Adrenal gland (tissue), 12 donors: ENCODE measurements around the gene SH3GLB2. TPM values are rescaled to one million over a fixed set of nuclear protein-coding genes. Genes with fewer than 3 reads are reported as not detected.
A peak's percentile ranks its signal among the peaks of the same experiment; 100 is the strongest.
"Not testable (repeated sequence)": the region's sequence is repeated elsewhere in the genome, so short reads cannot be mapped to it uniquely, and the experiment has no call there.

Experiments
- DNase-seq, 7 donors: peaks; one replicate each; pipeline ENCODE4 v3.0.0-alpha.2; 2019 to 2020
- H3K27ac ChIP-seq, 5 donors: fragments of 200-600 bp; sonication (generic) in 4 of 5; 1 replicate in 3 of 5; 2 replicates in 2 of 5; pipeline versions ENCODE4 v1.5.1 to v1.8.0; 2016 to 2020; ENCODE audit warnings: mild to moderate bottlenecking in 1 of 5
- H3K27me3 ChIP-seq: fragments of 200-600 bp; 2 replicates; pipeline ENCODE4 v1.8.0; 2021
- H3K36me3 ChIP-seq, 2 donors: fragments of 200-600 bp; replicated peaks in 1 of 2; 1 replicate in 1 of 2; 2 replicates in 1 of 2; pipeline versions ENCODE4 v1.5.1 to v1.8.0; 2018 to 2022
- H3K4me1 ChIP-seq, 2 donors: fragments of 200-600 bp; replicated peaks in 1 of 2; 1 replicate in 1 of 2; 2 replicates in 1 of 2; pipeline versions ENCODE4 v1.5.1 to v1.8.0; 2018 to 2021
- H3K4me3 ChIP-seq, 4 donors: fragments of 200-600 bp; sonication (generic) in 3 of 4; one replicate each; pipeline ENCODE4 v1.5.1; 2016 to 2018
- H3K9me3 ChIP-seq, 3 donors: fragments of 200-600 bp; sonication (generic) in 1 of 3; replicated peaks in 1 of 3; 1 replicate in 2 of 3; 2 replicates in 1 of 3; pipeline versions ENCODE4 v1.5.1 to v1.8.0; 2016 to 2021
- CTCF ChIP-seq, 6 experiments: fragments of 450-650 bp in 4 of 6; fragments of 200-600 bp in 2 of 6; sonication (generic) in 1 of 6; IDR thresholded peaks; 1 replicate in 5 of 6; 2 replicates in 1 of 6; pipeline versions ENCODE4 v1.5.1 to v1.8.0; 2016 to 2021; ENCODE audit warnings: antibody characterized with exemption in 6 of 6, mild to moderate bottlenecking in 2 of 6, moderate library complexity in 1 of 6
- POLR2A ChIP-seq, 2 donors: fragments of 450-650 bp; IDR thresholded peaks; one replicate each; pipeline ENCODE4 v1.6.1; 2017; ENCODE audit warnings: antibody characterized with exemption in 2 of 2, mild to moderate bottlenecking in 2 of 2, moderate library complexity in 1 of 2
- WGBS, 4 donors: extraction: QIAGEN DNeasy Blood & Tissue Kit in 2 of 4; methylation state at CpG; one replicate each; pipeline versions ENCODE4 v1.1.5 to v1.1.7; 2013 to 2017; 5-methylcytosine and 5-hydroxymethylcytosine counted together
- intact Hi-C, 2 donors: fragments of 100-400 bp; cut with DNase I; formaldehyde crosslinking; loops; one replicate each; pipeline versions ENCODE4 v1.14.1 to v1.15.0; 2022 to 2023
- polyA plus RNA-seq, 3 donors: library from polyadenylated mRNA; stranded (reverse); fragments of 200-250 nt in 2 of 3; fragments of 350-450 nt in 1 of 3; fragmentation: Illumina TruSeq in 1 of 3; extraction: RNeasy Lipid Tissue Mini Kit (QIAGEN cat#74804) in 1 of 3; gene quantifications; one replicate each; pipeline ENCODE4 v1.2.3, GENCODE V29; 2013 to 2014
- total RNA-seq, 9 donors: library from RNA; depleted of rRNA in 4 of 9; stranded (reverse); fragments of >200 nt in 4 of 9; fragments of 120-200 nt in 1 of 9; fragmentation: NEBNext Ultra II Directional in 1 of 9; extraction: Animal tissue kit (Norgen Biotek cat#: 25700) in 1 of 9; gene quantifications; one replicate each; pipeline versions ENCODE4 v1.1.0 to v1.2.4, GENCODE V29; 2013 to 2023
- donor health status: healthy with polysubstance abuse.
- donor health status: Bipolar disorder and iron deficiency.
- donor health status: DM: yes; HTN: yes; CAD: no.
- donor health status: DM: no; HTN: no; CAD: no.
- donor health status: DM: no; HTN: no; CAD: no.
- donor health status: DM: yes; HTN: yes; CAD: no.

The SH3GLB2 gene
- total and polyA plus RNA-seq, 12 donors = 26.1 to 301 (median 112) TPM

- Histone ChIP-seq H3K36me3 (peaks cover 0 to 89% of the 10 kb centered on the region in 2 donors), H3K27ac (no peak overlapping the region)
- 48 to 72% (median 64%) methylated on average over 4 of the region's 4 CpGs for WGBS, 4 donors
These were observed 55.2 kb downstream of the SH3GLB2 start for GRCh38 chr9:128972956-128973355.

GRCh38 chr9:128969491-128969890, 58.6 kb downstream of the SH3GLB2 start:
- H3K4me3 ChIP-seq = no peak overlapping the region
- H3K36me3 ChIP-seq = peaks cover 0 to 59% of the 10 kb centered on the region in 2 donors
- no peaks in the 10 kb centered on the region for H3K4me1 ChIP-seq
- H3K27me3 ChIP-seq = no peaks in the 10 kb centered on the region
- no peak for TF ChIP-seq POLR2A (IDR thresholded peaks at IDR 0.05)
- no peak for TF ChIP-seq CTCF (IDR thresholded peaks at IDR 0.05)
- intact Hi-C loops = no loop called here
- H3K27ac ChIP-seq = no peak overlapping the region
- H3K9me3 ChIP-seq = no peaks in the 10 kb centered on the region
- 92 to 96% (median 95%) methylated on average over 5 of the region's 5 CpGs for WGBS, 4 donors
- no peak for DNase-seq

More at GRCh38 chr9:128972956-128973355, 55.2 kb downstream of the SH3GLB2 start:
- peak in 3 of 7 donors; percentile 23 to 30 (median 29) for DNase-seq
- Histone ChIP-seq H3K4me1 (no peaks in the 10 kb centered on the region), H3K27me3 (no peaks in the 10 kb centered on the region), H3K9me3 (no peaks in the 10 kb centered on the region), H3K4me3 (no peak overlapping the region)
- TF ChIP-seq POLR2A (IDR thresholded peaks at IDR 0.05) = no peak
- TF ChIP-seq CTCF (IDR thresholded peaks at IDR 0.05) = no peak
- intact Hi-C loops = no loop called here

- H3K27ac ChIP-seq, intact Hi-C loops, H3K9me3 ChIP-seq, H3K4me1 ChIP-seq, H3K4me3 ChIP-seq, DNase-seq, H3K27me3 ChIP-seq: not testable (repeated sequence)
- 95 to 97% (median 96%) methylated on average over 9 of the region's 9 CpGs for WGBS, 4 donors
- H3K36me3 ChIP-seq = peaks cover 0 to 71% of the 10 kb centered on the region in 2 donors
These were observed 66.7 kb downstream of the SH3GLB2 start for GRCh38 chr9:128961403-128961802.

Other genes with a start within 250 kb of the SH3GLB2 start
- gene TBC1D13, start 241.1 kb downstream of the SH3GLB2 start, total RNA-seq = 10 to 100 TPM; 15.9 to 72.7 (median 31.7) TPM
- 10 to 100 TPM; 21.2 to 27.1 (median 27.0) TPM for gene TBC1D13, start 241.1 kb downstream of the SH3GLB2 start, polyA plus RNA-seq
- 100 to 1,000 TPM in 1 of 9 donors, 10 to 100 TPM in 8; 15.9 to 113 (median 32.2) TPM for gene ENDOG, start 209.8 kb downstream of the SH3GLB2 start, total RNA-seq
- gene ENDOG, start 209.8 kb downstream of the SH3GLB2 start, polyA plus RNA-seq = 10 to 100 TPM in 2 of 3 donors, 1 to 10 TPM in 1; 4.9 to 39.8 (median 19.1) TPM
- 10 to 100 TPM; 18.5 to 56.3 (median 37.6) TPM for gene SPOUT1, start 198.5 kb downstream of the SH3GLB2 start, total RNA-seq
- 10 to 100 TPM; 20.8 to 51.6 (median 41.1) TPM for gene SPOUT1, start 198.5 kb downstream of the SH3GLB2 start, polyA plus RNA-seq
- 10 to 100 TPM in 1 of 9 donors, 1 to 10 TPM in 8; 3.5 to 10.3 (median 7.7) TPM for gene KYAT1, start 146.4 kb downstream of the SH3GLB2 start, total RNA-seq
- gene KYAT1, start 146.4 kb downstream of the SH3GLB2 start, polyA plus RNA-seq = 1 to 10 TPM; 3.5 to 9.6 (median 5.8) TPM
- 10 to 100 TPM; 10.3 to 88.3 (median 41.0) TPM for gene LRRC8A, start 146.2 kb downstream of the SH3GLB2 start, total RNA-seq
- gene LRRC8A, start 146.2 kb downstream of the SH3GLB2 start, polyA plus RNA-seq = 10 to 100 TPM in 2 of 3 donors, 1 to 10 TPM in 1; 9.0 to 15.7 (median 13.0) TPM
- gene PHYHD1, start 107.3 kb downstream of the SH3GLB2 start, total RNA-seq = 10 to 100 TPM in 8 of 9 donors, 1 to 10 TPM in 1; 9.8 to 56.5 (median 28.1) TPM
- gene PHYHD1, start 107.3 kb downstream of the SH3GLB2 start, polyA plus RNA-seq = 10 to 100 TPM in 2 of 3 donors, 1 to 10 TPM in 1; 9.1 to 86.6 (median 64.9) TPM
- 10 to 100 TPM; 19.6 to 42.3 (median 31.2) TPM for gene DOLK, start 80.7 kb downstream of the SH3GLB2 start, total RNA-seq
- gene DOLK, start 80.7 kb downstream of the SH3GLB2 start, polyA plus RNA-seq = 10 to 100 TPM in 2 of 3 donors, 1 to 10 TPM in 1; 4.6 to 25.3 (median 10.3) TPM
- gene NUP188, start 80.6 kb downstream of the SH3GLB2 start, total RNA-seq = 100 to 1,000 TPM in 1 of 9 donors, 10 to 100 TPM in 8; 20.2 to 122 (median 40.4) TPM
- 10 to 100 TPM; 26.4 to 32.0 (median 26.4) TPM for gene NUP188, start 80.6 kb downstream of the SH3GLB2 start, polyA plus RNA-seq
- 10 to 100 TPM; 33.7 to 74.6 (median 43.5) TPM for gene MIGA2, start 8.3 kb upstream of the SH3GLB2 start, total RNA-seq
- 10 to 100 TPM in 2 of 3 donors, 1 to 10 TPM in 1; 8.9 to 58.8 (median 43.9) TPM for gene MIGA2, start 8.3 kb upstream of the SH3GLB2 start, polyA plus RNA-seq
- gene DOLPP1, start 52.8 kb upstream of the SH3GLB2 start, total RNA-seq = 10 to 100 TPM in 8 of 9 donors, 1 to 10 TPM in 1; 9.5 to 31.8 (median 22.9) TPM
- 10 to 100 TPM in 1 of 3 donors, 1 to 10 TPM in 2; 4.4 to 29.9 (median 7.3) TPM for gene DOLPP1, start 52.8 kb upstream of the SH3GLB2 start, polyA plus RNA-seq
- gene CRAT, start 82.5 kb upstream of the SH3GLB2 start, total RNA-seq = 100 to 1,000 TPM in 4 of 9 donors, 10 to 100 TPM in 5; 26.8 to 144 (median 98.7) TPM
- gene CRAT, start 82.5 kb upstream of the SH3GLB2 start, polyA plus RNA-seq = 10 to 100 TPM; 31.1 to 52.0 (median 31.8) TPM
- gene PTPA, start 83.1 kb upstream of the SH3GLB2 start, total RNA-seq = 100 to 1,000 TPM in 7 of 9 donors, 10 to 100 TPM in 2; 71.3 to 248 (median 133) TPM
- 100 to 1,000 TPM in 2 of 3 donors, 10 to 100 TPM in 1; 96.4 to 159 (median 103) TPM for gene PTPA, start 83.1 kb upstream of the SH3GLB2 start, polyA plus RNA-seq
- 10 to 100 TPM in 8 of 9 donors, 1 to 10 TPM in 1; 2.3 to 47.6 (median 17.5) TPM for gene IER5L, start 149.9 kb upstream of the SH3GLB2 start, total RNA-seq
- 100 to 1,000 TPM in 1 of 3 donors, 10 to 100 TPM in 1, under 1 TPM in 1; 0.46 to 168 (median 64.5) TPM for gene IER5L, start 149.9 kb upstream of the SH3GLB2 start, polyA plus RNA-seq